Panc1 (cell line): Measurements from ENCODE around the gene SGPL1. TPM values are rescaled to one million over a fixed set of nuclear protein-coding genes. Genes with fewer than 3 reads are reported as not detected.

Experiments
- ATAC-seq: fragments of 200-7000 bp; cut with Tn5 transposase; 2 replicates; pipeline ENCODE4 v1.9.1; 2020; ENCODE audit warnings: mild to moderate bottlenecking, moderate library complexity
- BruUV-seq: library from RNA; stranded (reverse); fragments of 400-500 nt; replicated peaks from 2 replicates; lab custom pipeline; 2021; lab: Mats Ljungman, UMichigan
- CTCF ChIA-PET: fragments of 300-600 bp; sonication (Branson Sonifier 250); formaldehyde crosslinking; loops from one replicate; lab custom pipeline; 2022; ENCODE audit warnings: antibody characterized with exemption; lab: Charles Lee
- POLR2A ChIA-PET: fragments of 300-600 bp; sonication (Branson Sonifier 250); formaldehyde crosslinking; loops from one replicate; lab custom pipeline; 2022; ENCODE audit warnings: antibody characterized with exemption; lab: Charles Lee
- DNase-seq: peaks from one replicate; pipeline ENCODE4 v3.0.0-alpha.2; 2010; ENCODE audit warnings: low read depth, low spot score
- H3K27ac ChIP-seq: 2 replicates; pipeline ENCODE4 v1.5.1; 2011; ENCODE audit warnings: mild to moderate bottlenecking, low read length, inconsistent platforms
- H3K27me3 ChIP-seq: fragments of 200-500 bp; sonication (Bioruptor generic); 2 replicates; pipeline ENCODE4 v1.6.0; 2014; ENCODE audit warnings: low read length, inconsistent platforms; ENCODE audit not compliant: control insufficient read depth, insufficient read depth
- H3K36me3 ChIP-seq: fragments of 200-500 bp; sonication (Bioruptor generic); 2 replicates; pipeline ENCODE4 v1.5.1; 2014; ENCODE audit warnings: inconsistent platforms, mild to moderate bottlenecking, low read length, moderate library complexity; ENCODE audit not compliant: control insufficient read depth, insufficient read depth
- H3K4me1 ChIP-seq: 2 replicates; pipeline ENCODE4 v1.5.1; 2011; ENCODE audit warnings: inconsistent platforms, mild to moderate bottlenecking, low read length, moderate library complexity; ENCODE audit not compliant: control insufficient read depth, insufficient read depth
- H3K4me3 ChIP-seq, 2 experiments: 2 replicates each; pipeline ENCODE4 v1.5.1; 2011 to 2012; ENCODE audit warnings: low read depth in 2 of 2, low read length in 2 of 2, mild to moderate bottlenecking in 2 of 2, inconsistent platforms in 1 of 2, moderate library complexity in 1 of 2
- H3K9me3 ChIP-seq: fragments of 200-500 bp; sonication (Bioruptor generic); 2 replicates; pipeline ENCODE4 v1.5.1; 2014; ENCODE audit warnings: low read depth, mild to moderate bottlenecking, inconsistent platforms, low read length, moderate library complexity; ENCODE audit not compliant: control insufficient read depth, insufficient read depth
- CTCF ChIP-seq: fragments of 450-650 bp; IDR thresholded peaks from 2 replicates; pipeline ENCODE4 v1.5.1; 2017; ENCODE audit warnings: mild to moderate bottlenecking
- POLR2AphosphoS5 ChIP-seq: IDR thresholded peaks from 2 replicates; pipeline ENCODE4 v1.6.1; 2012; ENCODE audit warnings: mild to moderate bottlenecking, low read depth, low read length, moderate library complexity
- REST ChIP-seq, 2 experiments: IDR thresholded peaks; 2 replicates each; pipeline ENCODE4 v1.6.1; 2011 to 2012; ENCODE audit warnings: low read depth in 2 of 2, control low read depth in 1 of 2, low read length in 1 of 2, mild to moderate bottlenecking in 1 of 2, moderate library complexity in 1 of 2; ENCODE audit not compliant: insufficient read depth in 1 of 2
- TCF7L2 ChIP-seq: IDR thresholded peaks from 2 replicates; pipeline ENCODE4 v1.6.1; 2011; ENCODE audit warnings: mild to moderate bottlenecking, low read depth, low read length, inconsistent platforms
- in situ Hi-C: cut with HindIII; loops from 2 replicates; pipeline ENCODE4 v1.10.0; 2016; ENCODE audit warnings: low sequenced_read_pairs, low pct_unique_long_range_greater_than_20kb
- intact Hi-C: fragments of 100-400 bp; cut with micrococcal nuclease; formaldehyde crosslinking; loops from one replicate; pipeline ENCODE4 v1.10.0; 2022; ENCODE audit not compliant: unreplicated experiment
- total RNA-seq: library from RNA; stranded (reverse); gene quantifications from one replicate; pipeline ENCODE4 v1.2.1, GENCODE V29; 2021; ENCODE audit not compliant: unreplicated experiment

SGPL1 gene
- total RNA-seq, 1 experiment from 2014 or later: 103 TPM

- no peaks in the 10 kb centered on the region for H3K36me3 ChIP-seq
- CTCF ChIA-PET: no interaction called here
- ATAC-seq (no peak), DNase-seq (no peak)
- POLR2A ChIA-PET: no interaction called here
- H3K4me3 ChIP-seq: no peak overlapping the region
- TF ChIP-seq TCF7L2 (no peak), POLR2AphosphoS5 (no peak), CTCF (no peak)
- no TSS peak for BruUV-seq
- peaks cover 16% of the 10 kb centered on the region; the same call in 1 of the 2 replicates for H3K27me3 ChIP-seq
- intact Hi-C loops (no loop called here), in situ Hi-C loops (no loop called here)
- H3K4me1 ChIP-seq: no peaks in the 10 kb centered on the region
- no peak overlapping the region for H3K27ac ChIP-seq
- H3K9me3 ChIP-seq: no peaks in the 10 kb centered on the region
Observed at GRCh38 chr10:70780772-70781171, 35.0 kb upstream of the SGPL1 start.

GRCh38 chr10:70781461-70782051 is 34.2 kb upstream of the SGPL1 start:
- CTCF ChIA-PET: no interaction called here
- Histone ChIP-seq H3K4me1 (no peaks in the 10 kb centered on the region), H3K27me3 (peaks cover 16% of the 10 kb centered on the region; the same call in 1 of the 2 replicates), H3K4me3 (no peak overlapping the region), H3K36me3 (no peaks in the 10 kb centered on the region), H3K9me3 (no peaks in the 10 kb centered on the region), H3K27ac (no peak overlapping the region)
- in situ Hi-C loops (no loop called here), intact Hi-C loops (no loop called here)
- DNase-seq (no peak), ATAC-seq (no peak)
- BruUV-seq: no TSS peak
- TF ChIP-seq TCF7L2 (no peak), REST (IDR thresholded peaks at IDR 0.05; ENCODE audit: insufficient read depth in 1 of 2, low read depth in 2 of 2, low read length in 1 of 2) (no peak), CTCF (no peak), POLR2AphosphoS5 (no peak)
- POLR2A ChIA-PET: no interaction called here
